Bone marrow (tissue), 2 donors: ENCODE results near the gene HSD17B11.
"Not testable (repeated sequence)": the region's sequence is repeated elsewhere in the genome, so short reads cannot be mapped to it uniquely, and the experiment has no call there.

Experiments
- DNase-seq, 2 donors: peaks; one replicate each; lab custom pipeline; 2025; lab: John Stamatoyannopoulos, UW

HSD17B11 gene

DNA sequence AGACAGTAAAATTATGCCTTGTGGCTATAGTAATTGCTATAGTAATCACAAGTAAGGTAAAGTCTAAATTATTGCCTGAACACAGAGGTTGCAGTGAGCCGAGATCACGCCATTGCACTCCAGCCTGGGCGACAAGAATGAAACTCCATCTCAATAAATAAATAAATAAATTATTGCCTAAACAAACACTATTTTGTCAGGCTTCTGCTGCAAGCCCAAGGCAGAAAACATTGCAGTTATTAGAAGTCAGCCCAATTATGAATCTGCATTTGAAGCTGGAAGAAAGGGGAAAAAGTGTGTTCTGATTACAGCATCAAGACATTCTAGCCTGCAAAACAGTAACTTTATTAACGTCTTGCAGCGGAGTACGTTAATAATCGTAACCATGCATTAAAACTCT, 85.4 kb downstream of the HSD17B11 start:
- DNase-seq, result no peak

DNA sequence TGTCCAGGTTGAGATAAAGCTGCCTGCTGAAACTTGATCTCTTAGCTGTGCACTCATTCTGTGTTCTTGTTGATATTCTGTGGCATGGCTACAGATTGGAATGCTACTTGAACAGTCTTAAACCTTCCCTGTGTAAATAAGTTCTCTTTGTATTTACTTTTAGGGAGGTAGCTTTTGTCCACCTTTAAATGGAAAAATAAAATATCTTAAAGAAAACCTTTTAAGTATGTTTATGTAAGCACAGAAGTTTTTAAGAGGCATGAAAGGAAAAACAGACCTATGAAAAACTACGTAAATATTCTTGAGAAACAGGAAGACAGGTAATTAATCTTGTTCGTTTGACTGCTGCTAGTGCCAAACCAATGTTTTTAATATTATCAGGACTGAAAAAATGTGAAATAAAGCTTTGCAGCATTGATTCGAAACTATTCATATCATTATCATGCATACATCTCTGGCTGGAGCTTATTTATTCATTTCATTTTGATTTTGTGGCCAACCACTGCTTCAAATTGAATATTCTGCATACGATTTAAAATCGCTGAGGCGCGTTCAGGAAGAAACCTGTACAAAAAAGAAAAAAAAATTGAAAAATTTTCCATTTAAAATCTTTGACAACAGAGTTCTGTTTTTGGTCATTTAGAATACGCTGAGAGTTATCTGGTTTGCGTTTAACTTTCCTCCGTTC, 86.1 kb downstream of the HSD17B11 start:
- DNase-seq, result no peak

DNA sequence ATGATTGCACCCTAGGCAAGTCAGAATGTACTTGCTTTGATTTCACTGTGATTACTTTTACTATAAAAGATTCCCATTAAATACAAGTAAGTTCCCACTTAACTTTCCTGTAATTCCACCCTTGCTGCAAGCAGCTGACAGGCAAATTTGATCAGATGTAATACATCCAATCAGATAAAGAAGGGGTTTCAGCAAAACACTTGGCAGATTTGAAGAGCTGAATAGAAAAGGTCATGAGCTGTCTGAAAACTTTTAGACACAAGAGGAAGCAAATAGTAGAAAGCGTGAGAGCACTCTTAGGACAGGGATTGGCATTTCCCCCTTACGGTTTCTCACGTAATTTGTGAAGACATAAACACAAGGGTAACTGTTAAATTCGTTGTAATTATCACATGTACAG, 91.1 kb downstream of the HSD17B11 start:
- no peak for DNase-seq

DNA sequence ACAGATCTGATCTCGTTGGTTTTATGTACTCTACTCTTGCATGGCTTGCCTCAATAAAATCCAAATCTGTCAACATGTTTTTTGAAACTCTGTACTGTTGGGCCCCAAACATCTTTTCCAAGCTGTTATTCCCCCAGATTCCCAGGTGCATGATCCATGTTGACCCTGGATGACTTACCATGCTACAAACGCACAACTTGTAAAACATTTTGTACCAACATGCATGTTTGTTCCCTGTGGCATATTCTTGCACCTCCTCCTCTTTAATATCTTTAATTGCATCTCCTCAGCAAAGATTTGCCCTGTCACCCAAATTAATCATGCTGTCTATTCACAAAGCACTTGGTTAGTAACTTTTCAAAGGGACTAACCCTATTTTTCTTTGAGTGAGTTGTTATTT, 92.6 kb downstream of the HSD17B11 start:
- DNase-seq, result no peak

GRCh38 chr4:87294911-87295310, 96.1 kb downstream of the HSD17B11 start:
- DNase-seq, result not testable (repeated sequence)

- not testable (repeated sequence) for DNase-seq
Observed at GRCh38 chr4:87293889-87294288, 97.1 kb downstream of the HSD17B11 start.

- DNase-seq, result no peak
Observed at GRCh38 chr4:87286970-87287369, 104.0 kb downstream of the HSD17B11 start.
